Omental fat pad (tissue), 4 donors: Measurements from ENCODE around the gene MKRN1. TPM values are rescaled to one million over a fixed set of nuclear protein-coding genes. Genes with fewer than 3 reads are reported as not detected.
"Not testable (repeated sequence)": the region's sequence is repeated elsewhere in the genome, so short reads cannot be mapped to it uniquely, and the experiment has no call there.

Experiments used
- ATAC-seq: fragments of 150-250 bp; one replicate; pipeline ENCODE4 v1.9.1; 2016; ENCODE audit warnings: mild to moderate bottlenecking, moderate library complexity; ENCODE audit not compliant: low FRiP score
- DNase-seq: peaks from one replicate; pipeline ENCODE4 v3.0.0-alpha.2; 2019; ENCODE audit warnings: low spot score
- total RNA-seq, 4 donors: library from RNA; depleted of rRNA; stranded (reverse); fragments of >200 nt; gene quantifications; one replicate each; pipeline ENCODE4 v1.1.0, GENCODE V29; 2016
- TF ChIP-seq, protein P1 (sequence below), 3 donors: fragments of 450-650 bp; IDR thresholded peaks; one replicate each; pipeline ENCODE4 v1.5.1; 2016 to 2017; ENCODE audit warnings: antibody characterized with exemption in 3 of 3, mild to moderate bottlenecking in 3 of 3, moderate library complexity in 2 of 3

The MKRN1 gene
- total RNA-seq, 4 donors from 2014 or later: 38.1 to 61.9 (median 52.6) TPM

DNA sequence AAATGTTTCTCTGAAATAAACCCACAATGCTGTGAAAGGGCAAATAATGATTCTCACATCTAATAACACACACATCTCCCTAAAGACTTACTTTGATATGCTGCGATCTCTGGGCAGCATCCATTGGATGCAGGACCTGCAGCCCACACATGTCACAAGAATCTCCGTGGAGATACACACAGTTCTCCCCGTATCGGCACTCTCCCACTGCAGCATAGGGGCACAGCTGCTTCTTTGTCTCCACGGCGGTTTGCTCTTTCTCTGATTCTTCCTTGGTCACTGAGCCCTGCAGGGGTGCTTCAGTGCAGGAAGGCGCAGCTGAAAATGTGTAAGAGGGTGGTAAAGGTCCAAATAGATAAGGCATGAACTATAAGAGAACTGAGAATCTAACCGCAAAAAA lies 20.4 kb downstream of the MKRN1 start:
- TF ChIP-seq, protein P1, sequence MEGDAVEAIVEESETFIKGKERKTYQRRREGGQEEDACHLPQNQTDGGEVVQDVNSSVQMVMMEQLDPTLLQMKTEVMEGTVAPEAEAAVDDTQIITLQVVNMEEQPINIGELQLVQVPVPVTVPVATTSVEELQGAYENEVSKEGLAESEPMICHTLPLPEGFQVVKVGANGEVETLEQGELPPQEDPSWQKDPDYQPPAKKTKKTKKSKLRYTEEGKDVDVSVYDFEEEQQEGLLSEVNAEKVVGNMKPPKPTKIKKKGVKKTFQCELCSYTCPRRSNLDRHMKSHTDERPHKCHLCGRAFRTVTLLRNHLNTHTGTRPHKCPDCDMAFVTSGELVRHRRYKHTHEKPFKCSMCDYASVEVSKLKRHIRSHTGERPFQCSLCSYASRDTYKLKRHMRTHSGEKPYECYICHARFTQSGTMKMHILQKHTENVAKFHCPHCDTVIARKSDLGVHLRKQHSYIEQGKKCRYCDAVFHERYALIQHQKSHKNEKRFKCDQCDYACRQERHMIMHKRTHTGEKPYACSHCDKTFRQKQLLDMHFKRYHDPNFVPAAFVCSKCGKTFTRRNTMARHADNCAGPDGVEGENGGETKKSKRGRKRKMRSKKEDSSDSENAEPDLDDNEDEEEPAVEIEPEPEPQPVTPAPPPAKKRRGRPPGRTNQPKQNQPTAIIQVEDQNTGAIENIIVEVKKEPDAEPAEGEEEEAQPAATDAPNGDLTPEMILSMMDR (IDR thresholded peaks at IDR 0.05): no peak
- no peak for ATAC-seq
- DNase-seq: no peak

DNA sequence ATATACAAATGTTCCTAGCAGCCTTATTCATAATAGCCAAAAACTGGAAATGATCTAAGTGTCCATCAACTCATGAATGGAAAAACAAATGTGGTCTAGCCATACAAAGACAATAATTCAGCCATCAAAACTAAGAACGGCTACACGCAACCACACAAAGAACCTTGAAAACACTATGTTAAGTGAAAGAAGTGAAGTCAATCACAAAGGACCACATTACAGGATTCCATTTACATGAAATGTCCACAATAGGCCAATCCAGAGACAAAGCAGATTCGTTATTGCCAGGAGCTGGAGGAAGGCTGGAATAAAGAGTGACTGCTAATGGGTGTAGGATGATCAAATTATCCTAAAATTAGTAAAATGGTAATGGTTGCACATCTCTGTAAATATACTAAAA lies 21.1 kb downstream of the MKRN1 start:
- no peak for DNase-seq
- TF ChIP-seq, protein P1 (IDR thresholded peaks at IDR 0.05): no peak
- no peak for ATAC-seq

GRCh38 chr7:140456551-140457051 lies 22.7 kb downstream of the MKRN1 start:
- DNase-seq: no peak
- ATAC-seq: no peak
- TF ChIP-seq, protein P1 (IDR thresholded peaks at IDR 0.05): no peak

- no peak for ATAC-seq
- no peak for DNase-seq
- TF ChIP-seq, protein P1 (IDR thresholded peaks at IDR 0.05): no peak
Observed at GRCh38 chr7:140455743-140456142, 23.6 kb downstream of the MKRN1 start.

GRCh38 chr7:140454657-140455015 lies 24.7 kb downstream of the MKRN1 start:
- DNase-seq (no peak), ATAC-seq (no peak)
- TF ChIP-seq, protein P1 (IDR thresholded peaks at IDR 0.05): no peak

DNA sequence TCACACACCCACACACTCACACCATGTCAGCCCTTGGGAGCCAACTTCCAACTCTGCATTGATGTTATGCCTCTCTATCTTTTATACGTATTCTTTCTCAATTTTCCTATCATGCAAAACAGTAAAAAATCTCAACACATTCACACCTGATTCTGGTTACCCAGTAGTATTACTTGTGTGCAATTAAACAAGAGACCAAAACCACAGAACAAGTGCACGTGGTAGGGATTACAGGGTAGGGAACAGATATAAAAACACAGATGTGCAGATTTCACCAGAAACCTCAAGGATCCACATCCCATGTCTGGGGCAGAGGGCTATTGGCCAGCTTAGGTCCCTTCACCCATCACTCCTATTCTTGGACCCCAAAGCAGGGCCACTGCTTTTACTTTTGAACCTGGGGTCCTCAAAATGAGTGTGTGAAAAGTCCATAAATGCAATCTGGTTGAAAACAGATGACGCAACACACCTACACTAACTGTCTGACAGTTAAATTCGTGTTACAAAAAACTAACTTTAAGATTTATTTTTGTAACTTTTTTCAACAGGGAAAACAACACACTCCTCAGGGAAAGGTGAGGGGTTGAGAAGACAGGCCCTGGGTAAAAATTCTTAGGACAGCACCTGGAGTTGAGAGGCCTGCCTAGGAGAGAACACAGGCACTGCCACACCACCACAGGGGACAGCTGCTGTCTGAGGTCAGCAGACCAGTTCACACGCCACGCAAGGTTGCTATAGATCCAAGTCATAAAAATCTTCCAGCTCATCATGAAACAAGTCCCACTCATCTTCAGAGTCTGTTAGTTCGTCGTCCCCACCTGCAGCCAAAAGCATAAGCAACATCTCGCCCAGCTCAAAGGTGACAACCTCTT lies 25.3 kb downstream of the MKRN1 start:
- DNase-seq, ATAC-seq: not testable (repeated sequence)

DNA sequence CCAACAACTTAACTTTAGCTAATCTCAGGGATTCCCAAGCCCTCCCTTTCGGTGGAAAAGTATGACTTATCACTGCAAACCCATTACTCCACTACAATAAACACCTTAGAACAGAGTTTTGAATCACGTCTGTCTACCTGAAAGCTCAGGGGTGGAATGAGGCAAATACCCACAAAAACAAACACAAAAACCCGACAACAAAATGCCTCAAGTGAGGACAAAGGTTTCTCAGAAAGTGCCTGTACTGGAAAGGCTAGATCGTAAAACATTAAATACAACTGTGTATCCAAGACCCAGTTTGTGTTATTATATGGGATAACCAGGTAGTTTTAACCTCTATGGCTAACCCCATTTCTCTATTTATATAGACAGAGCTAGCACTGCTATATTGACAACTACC lies 26.0 kb downstream of the MKRN1 start:
- no peak for DNase-seq
- ATAC-seq: no peak
- TF ChIP-seq, protein P1 (IDR thresholded peaks at IDR 0.05): no peak
